D721Med (cell line): ENCODE results near the gene ST8SIA1.

Experiments
- DNase-seq: peaks from one replicate; pipeline ENCODE4 v3.0.0; 2011; ENCODE audit warnings: low spot score; ENCODE audit not compliant: insufficient read length
- FAIRE-seq: peaks from 2 replicates; lab custom pipeline; 2011; peaks lifted over from hg19 to GRCh38; lab: Jason Lieb, UNC
- TF ChIP-seq, protein P1 (sequence below): IDR thresholded peaks from 2 replicates; pipeline ENCODE4 v1.5.1; 2012; ENCODE audit warnings: mild to moderate bottlenecking, control low read depth; ENCODE audit not compliant: insufficient read depth; ENCODE audit errors: missing control alignments

Gene ST8SIA1

DNA sequence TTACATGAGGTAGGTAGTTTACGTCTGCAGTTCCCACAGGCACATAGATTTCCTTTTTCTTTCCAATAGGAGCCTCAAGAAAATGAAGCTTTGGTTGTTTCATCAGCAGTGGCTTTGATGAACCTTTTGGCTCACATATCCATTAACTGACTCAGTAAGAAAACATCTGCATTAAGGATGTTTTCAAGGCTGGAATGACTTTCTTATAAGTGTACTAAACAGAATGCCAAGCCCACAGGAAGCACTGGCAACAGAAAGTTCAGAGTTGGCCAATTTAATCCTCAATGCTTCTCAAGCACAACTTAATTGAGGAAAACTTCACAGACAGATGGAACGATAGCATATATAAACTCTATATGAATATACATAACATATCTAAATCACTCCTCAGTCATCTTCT, 63.5 kb downstream of the ST8SIA1 start:
- FAIRE-seq (no peak), DNase-seq (no peak)
- TF ChIP-seq, protein P1, sequence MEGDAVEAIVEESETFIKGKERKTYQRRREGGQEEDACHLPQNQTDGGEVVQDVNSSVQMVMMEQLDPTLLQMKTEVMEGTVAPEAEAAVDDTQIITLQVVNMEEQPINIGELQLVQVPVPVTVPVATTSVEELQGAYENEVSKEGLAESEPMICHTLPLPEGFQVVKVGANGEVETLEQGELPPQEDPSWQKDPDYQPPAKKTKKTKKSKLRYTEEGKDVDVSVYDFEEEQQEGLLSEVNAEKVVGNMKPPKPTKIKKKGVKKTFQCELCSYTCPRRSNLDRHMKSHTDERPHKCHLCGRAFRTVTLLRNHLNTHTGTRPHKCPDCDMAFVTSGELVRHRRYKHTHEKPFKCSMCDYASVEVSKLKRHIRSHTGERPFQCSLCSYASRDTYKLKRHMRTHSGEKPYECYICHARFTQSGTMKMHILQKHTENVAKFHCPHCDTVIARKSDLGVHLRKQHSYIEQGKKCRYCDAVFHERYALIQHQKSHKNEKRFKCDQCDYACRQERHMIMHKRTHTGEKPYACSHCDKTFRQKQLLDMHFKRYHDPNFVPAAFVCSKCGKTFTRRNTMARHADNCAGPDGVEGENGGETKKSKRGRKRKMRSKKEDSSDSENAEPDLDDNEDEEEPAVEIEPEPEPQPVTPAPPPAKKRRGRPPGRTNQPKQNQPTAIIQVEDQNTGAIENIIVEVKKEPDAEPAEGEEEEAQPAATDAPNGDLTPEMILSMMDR: no peak

DNA sequence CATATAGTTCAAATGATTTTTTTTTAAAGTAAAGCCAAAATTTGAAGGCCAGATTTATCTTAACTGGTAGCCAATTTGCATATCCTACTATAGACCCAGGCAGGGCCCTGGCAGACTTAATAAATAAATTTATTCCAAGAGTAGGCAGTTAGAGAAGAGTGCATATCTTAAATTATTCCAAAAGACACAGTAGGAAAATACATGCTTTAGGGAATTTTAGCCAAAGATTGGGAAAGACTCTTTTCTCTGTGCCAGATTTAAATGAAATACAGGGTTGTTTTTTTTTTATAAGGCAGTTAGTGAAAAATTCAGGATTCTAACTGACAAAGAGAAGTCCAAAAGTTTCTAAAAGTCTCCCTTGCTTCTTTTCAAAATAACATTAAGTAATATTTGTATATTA, 65.5 kb downstream of the ST8SIA1 start:
- DNase-seq (no peak), FAIRE-seq (no peak)
- TF ChIP-seq, protein P1: no peak

DNA sequence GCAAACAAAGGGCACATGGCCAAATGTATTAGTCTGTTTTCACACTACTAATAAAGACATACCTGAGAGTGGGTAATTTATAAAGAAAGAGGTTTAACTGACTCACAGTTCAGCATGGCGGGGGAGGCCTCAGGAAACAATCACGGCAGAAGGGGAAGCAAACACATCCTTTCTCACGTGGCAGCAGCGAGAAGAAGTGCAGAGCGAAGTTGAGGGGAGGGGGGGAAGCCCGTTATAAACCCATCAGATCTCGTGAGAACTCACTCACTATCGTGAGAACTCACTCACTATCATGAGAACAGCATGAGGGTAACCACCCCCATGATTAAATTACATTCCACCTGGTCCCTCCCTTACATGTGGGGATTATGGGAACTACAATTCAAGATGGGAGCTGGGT, 66.1 kb downstream of the ST8SIA1 start:
- TF ChIP-seq, protein P1: no peak
- DNase-seq: no peak
- no peak for FAIRE-seq

DNA sequence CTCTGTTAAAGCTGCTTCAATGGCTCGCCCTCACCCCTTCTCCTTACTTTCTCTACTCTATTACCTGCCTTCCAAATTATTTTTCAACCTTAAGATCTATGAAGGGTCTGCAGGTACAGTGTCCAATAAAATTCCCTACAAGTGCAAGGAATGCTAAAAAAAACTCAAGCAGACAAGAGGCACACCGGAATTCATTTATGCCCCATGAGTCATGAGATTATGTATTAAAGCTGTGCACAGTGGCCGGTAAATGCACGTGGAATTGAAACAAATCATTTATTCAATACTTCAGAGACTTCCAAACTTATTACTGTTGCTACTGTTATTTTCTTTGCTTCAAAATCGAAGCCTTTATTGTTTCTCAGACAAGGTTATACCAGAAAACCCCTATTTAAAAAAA, 68.4 kb downstream of the ST8SIA1 start:
- no peak for FAIRE-seq
- TF ChIP-seq, protein P1: no peak

DNA sequence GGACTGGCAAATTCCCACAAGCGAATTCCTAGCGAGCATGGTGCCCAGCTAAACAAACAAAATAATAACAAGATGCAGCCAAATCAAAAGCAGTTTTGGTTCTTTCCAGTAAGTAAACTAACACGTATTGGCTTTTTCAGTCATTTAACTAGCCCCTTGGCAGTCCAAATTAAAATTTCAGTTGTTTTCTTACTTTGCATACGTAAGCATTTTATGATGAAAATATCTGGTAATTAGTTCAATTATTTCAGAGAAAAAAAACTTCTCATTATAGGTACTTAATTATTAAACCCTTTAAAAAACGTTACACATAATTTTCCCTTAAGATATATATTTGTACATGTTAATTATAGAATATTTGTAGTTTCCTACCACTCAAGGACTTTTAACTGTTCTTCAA, 70.1 kb downstream of the ST8SIA1 start:
- DNase-seq: no peak
- TF ChIP-seq, protein P1: no peak
- FAIRE-seq: no peak

More for the DNA sequence above, 68.4 kb downstream of the ST8SIA1 start:
- DNase-seq: no peak

DNA sequence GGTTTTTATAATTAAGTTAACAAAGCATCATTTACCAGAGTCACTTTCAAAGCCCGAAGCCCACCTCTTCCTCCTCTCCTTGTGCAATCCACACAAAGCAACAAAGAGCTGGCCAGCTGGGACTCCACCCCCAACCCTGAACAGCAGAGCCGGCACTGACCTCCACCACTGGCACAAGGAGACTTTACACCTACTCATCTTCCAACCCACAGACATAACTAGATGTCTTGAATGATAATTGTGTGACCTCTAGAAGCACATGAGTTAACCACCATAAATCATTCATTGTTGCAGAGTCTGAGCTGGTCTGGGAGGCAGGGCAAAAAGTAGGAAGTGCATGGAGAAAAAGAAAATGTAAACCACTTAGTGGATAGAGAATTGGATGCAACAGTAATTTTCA, 72.2 kb downstream of the ST8SIA1 start:
- TF ChIP-seq, protein P1: no peak
- FAIRE-seq (no peak), DNase-seq (no peak)

DNA sequence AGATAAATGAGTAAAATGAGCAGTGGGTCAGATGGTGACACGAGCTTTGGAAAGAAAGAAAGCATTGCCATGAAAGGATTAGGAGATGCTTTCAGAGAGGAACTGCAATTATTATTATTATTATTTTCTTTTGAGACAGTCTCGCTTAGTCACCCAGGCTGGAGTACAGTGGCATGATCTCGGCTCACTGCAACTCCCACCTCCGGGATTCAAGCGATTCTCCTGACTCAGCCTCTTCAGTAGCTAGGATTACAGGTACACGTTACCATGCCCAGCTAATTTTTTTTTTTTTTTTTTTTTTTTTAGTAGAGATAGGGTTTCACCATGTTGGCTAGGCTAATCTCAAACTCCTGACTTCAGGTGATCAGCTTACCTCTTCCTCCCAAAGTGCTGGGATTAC, 77.4 kb downstream of the ST8SIA1 start:
- no peak for FAIRE-seq

More for the DNA sequence above, 77.4 kb downstream of the ST8SIA1 start:
- no peak for DNase-seq
- TF ChIP-seq, protein P1: no peak
